CD4-positive, alpha-beta T cell (primary cell): Measurements from ENCODE around the gene LRRIQ1. TPM values are rescaled to one million over a fixed set of nuclear protein-coding genes. Genes with fewer than 3 reads are reported as not detected.

Experiments
- ATAC-seq: fragments of 200-7000 bp; cut with Tn5 transposase; one replicate; pipeline ENCODE4 v1.10.0; 2022; ENCODE audit warnings: mild to moderate bottlenecking; ENCODE audit not compliant: poor library complexity
- CTCF ChIA-PET: fragments of 350-600 bp; sonication (Branson Sonifier 250); formaldehyde crosslinking; loops from one replicate; lab custom pipeline; 2021; ENCODE audit warnings: antibody characterized with exemption, inconsistent platforms; lab: Charles Lee
- POLR2A ChIA-PET: fragments of 350-600 bp; sonication (Branson Sonifier 250); formaldehyde crosslinking; loops from one replicate; lab custom pipeline; 2021; ENCODE audit warnings: antibody characterized with exemption, inconsistent platforms; lab: Charles Lee
- DNase-seq, 14 experiments: peaks; one replicate each; pipeline ENCODE4 v3.0.0-alpha.2; 2013 to 2020; ENCODE audit warnings: mixed read lengths in 2 of 14
- H3K27ac ChIP-seq, 2 donors: one replicate each; pipeline versions ENCODE4 v1.5.1 to v1.7.0; 2013; ENCODE audit warnings: low read length in 2 of 2, low read depth in 1 of 2, mild to moderate bottlenecking in 1 of 2
- H3K27me3 ChIP-seq, 2 experiments: 1 replicate in 1 of 2; 2 replicates in 1 of 2; pipeline versions ENCODE4 v1.6.1 to v1.7.0; 2013; ENCODE audit warnings: low read length in 2 of 2, control low read depth in 1 of 2, mild to moderate bottlenecking in 1 of 2, moderate library complexity in 1 of 2; ENCODE audit not compliant: insufficient read depth in 2 of 2, control insufficient read depth in 1 of 2
- H3K36me3 ChIP-seq: one replicate; pipeline ENCODE4 v1.6.1; 2013; ENCODE audit warnings: low read length, control low read depth; ENCODE audit not compliant: insufficient read depth
- H3K4me1 ChIP-seq: one replicate; pipeline ENCODE4 v1.6.1; 2013; ENCODE audit warnings: low read length, control low read depth; ENCODE audit not compliant: insufficient read depth
- H3K4me3 ChIP-seq: one replicate; pipeline ENCODE4 v1.5.1; 2013; ENCODE audit warnings: mild to moderate bottlenecking, low read length, moderate library complexity
- H3K9me3 ChIP-seq, 2 experiments: 1 replicate in 1 of 2; 2 replicates in 1 of 2; pipeline versions ENCODE4 v1.6.1 to v1.7.0; 2013; ENCODE audit warnings: low read length in 2 of 2, mild to moderate bottlenecking in 2 of 2, control low read depth in 1 of 2, moderate library complexity in 1 of 2; ENCODE audit not compliant: control insufficient read depth in 1 of 2, insufficient read depth in 1 of 2
- H3K27ac Mint-ChIP-seq: one replicate; pipeline ENCODE4 v1.8.0; 2020; ENCODE audit warnings: mixed read lengths
- H3K27me3 Mint-ChIP-seq: one replicate; pipeline ENCODE4 v1.8.0; 2021; ENCODE audit warnings: mixed read lengths
- H3K36me3 Mint-ChIP-seq: one replicate; pipeline ENCODE4 v1.8.0; 2021; ENCODE audit warnings: low read depth, mixed read lengths
- H3K4me1 Mint-ChIP-seq: one replicate; pipeline ENCODE4 v1.8.0; 2021; ENCODE audit warnings: low read depth, mixed read lengths
- H3K4me3 Mint-ChIP-seq: one replicate; pipeline ENCODE4 v1.8.0; 2020; ENCODE audit warnings: mild to moderate bottlenecking, mixed read lengths
- H3K9me3 Mint-ChIP-seq: one replicate; pipeline ENCODE4 v1.8.0; 2020; ENCODE audit warnings: mixed read lengths
- CTCF ChIP-seq: fragments of 200-600 bp; IDR thresholded peaks from one replicate; pipeline ENCODE4 v1.8.0; 2022; ENCODE audit warnings: antibody characterized with exemption, mild to moderate bottlenecking
- intact Hi-C, 2 experiments: fragments of 100-400 bp; cut with DNase I in 1 of 2; cut with micrococcal nuclease in 1 of 2; formaldehyde crosslinking; loops; one replicate each; pipeline versions ENCODE4 v1.15.1 to v1.9.0; 2023 to 2025; cut with DNase I, micrococcal nuclease
- total RNA-seq, 174 experiments: library from RNA in 2 of 174; stranded (reverse) in 2 of 174; gene quantifications; one replicate each; pipeline ENCODE4 v1.2.3 and lab custom pipeline; 2021 to 2026

LRRIQ1 gene
- total RNA-seq, 2 experiments from 2014 or later = not detected

- H3K4me3 Mint-ChIP-seq = no peak overlapping the region
- DNase-seq (no peak), ATAC-seq (no peak)
- H3K36me3 ChIP-seq = no peaks in the 10 kb centered on the region
- H3K27me3 Mint-ChIP-seq = no peaks in the 10 kb centered on the region
- intact Hi-C loops = no loop called here
- H3K27ac Mint-ChIP-seq = no peak overlapping the region
- H3K36me3 Mint-ChIP-seq = no peaks in the 10 kb centered on the region
- no peak overlapping the region for H3K27ac ChIP-seq
- H3K9me3 Mint-ChIP-seq = no peaks in the 10 kb centered on the region
- H3K9me3 ChIP-seq = no peaks in the 10 kb centered on the region
- no peaks in the 10 kb centered on the region for H3K4me1 ChIP-seq
- ChIA-PET POLR2A (no interaction called here), CTCF (no interaction called here)
- no peaks in the 10 kb centered on the region for H3K4me1 Mint-ChIP-seq
- no peak for TF ChIP-seq CTCF
- no peak overlapping the region for H3K4me3 ChIP-seq
- no peaks in the 10 kb centered on the region for H3K27me3 ChIP-seq
These were observed 24.8 kb downstream of the LRRIQ1 start for GRCh38 chr12:85060916-85061315.

GRCh38 chr12:85065837-85066482 is 29.8 kb downstream of the LRRIQ1 start:
- no peaks in the 10 kb centered on the region for H3K4me1 Mint-ChIP-seq
- Histone ChIP-seq H3K4me1 (no peaks in the 10 kb centered on the region), H3K27me3 (no peaks in the 10 kb centered on the region), H3K27ac (no peak overlapping the region), H3K4me3 (no peak overlapping the region), H3K36me3 (no peaks in the 10 kb centered on the region), H3K9me3 (no peaks in the 10 kb centered on the region)
- DNase-seq = no peak
- no peak overlapping the region for H3K27ac Mint-ChIP-seq
- no peak for ATAC-seq
- intact Hi-C loops = no loop called here
- H3K4me3 Mint-ChIP-seq = no peak overlapping the region
- POLR2A ChIA-PET = no interaction called here
- H3K9me3 Mint-ChIP-seq = no peaks in the 10 kb centered on the region
- H3K27me3 Mint-ChIP-seq = no peaks in the 10 kb centered on the region
- H3K36me3 Mint-ChIP-seq = no peaks in the 10 kb centered on the region
- CTCF ChIA-PET = no interaction called here
- TF ChIP-seq CTCF = no peak

GRCh38 chr12:85072826-85073225 is 36.7 kb downstream of the LRRIQ1 start:
- Histone ChIP-seq H3K9me3 (no peaks in the 10 kb centered on the region), H3K36me3 (no peaks in the 10 kb centered on the region), H3K4me1 (no peaks in the 10 kb centered on the region), H3K27me3 (no peaks in the 10 kb centered on the region), H3K4me3 (no peak overlapping the region), H3K27ac (no peak overlapping the region)
- POLR2A ChIA-PET = no interaction called here
- Mint-ChIP-seq H3K36me3 (no peaks in the 10 kb centered on the region), H3K4me3 (no peak overlapping the region), H3K27me3 (no peaks in the 10 kb centered on the region), H3K4me1 (no peaks in the 10 kb centered on the region), H3K9me3 (no peaks in the 10 kb centered on the region), H3K27ac (no peak overlapping the region)
- TF ChIP-seq CTCF = no peak
- intact Hi-C loops = no loop called here
- DNase-seq (no peak), ATAC-seq (no peak)
- CTCF ChIA-PET = no interaction called here
